HEK293T (cell line): ENCODE data around the gene COQ8A.

Experiments used
- CTCF ChIA-PET: fragments of 350-600 bp; formaldehyde crosslinking; extraction: SDS; loops from one replicate; lab custom pipeline; 2021; ENCODE audit warnings: antibody characterized with exemption, inconsistent platforms; lab: Yijun Ruan, JAX
- POLR2A ChIA-PET: fragments of 350-600 bp; formaldehyde crosslinking; extraction: SDS; loops from one replicate; lab custom pipeline; 2020; ENCODE audit warnings: antibody characterized with exemption, inconsistent platforms; lab: Yijun Ruan, JAX
- DNase-seq: peaks from one replicate; pipeline ENCODE4 v3.0.0; 2012; ENCODE audit warnings: mixed read lengths; ENCODE audit errors: extremely low spot score
- ARNT ChIP-seq: fragments of 450-650 bp; IDR thresholded peaks from 2 replicates; pipeline ENCODE4 v1.6.1; 2017; ENCODE audit warnings: mild to moderate bottlenecking
- BHLHE40 ChIP-seq: fragments of 450-650 bp; IDR thresholded peaks from 2 replicates; pipeline ENCODE4 v1.6.1; 2016; ENCODE audit warnings: mild to moderate bottlenecking, moderate library complexity, borderline replicate concordance
- CTBP1 ChIP-seq: fragments of 450-650 bp; IDR thresholded peaks from 2 replicates; pipeline ENCODE4 v1.6.1; 2016; ENCODE audit warnings: borderline replicate concordance
- ELF4 ChIP-seq: fragments of 450-650 bp; IDR thresholded peaks from 2 replicates; pipeline ENCODE4 v1.6.1; 2017; ENCODE audit warnings: antibody characterized with exemption
- FOXA1 ChIP-seq: fragments of 450-650 bp; IDR thresholded peaks from 2 replicates; pipeline ENCODE4 v1.6.1; 2016; ENCODE audit warnings: mild to moderate bottlenecking
- FOXK2 ChIP-seq: fragments of 450-650 bp; IDR thresholded peaks from 2 replicates; pipeline ENCODE4 v1.6.1; 2016; ENCODE audit warnings: mild to moderate bottlenecking
- FOXM1 ChIP-seq: fragments of 450-650 bp; IDR thresholded peaks from 2 replicates; pipeline ENCODE4 v1.6.1; 2017; ENCODE audit warnings: mild to moderate bottlenecking, borderline replicate concordance
- HDGF ChIP-seq: fragments of 450-650 bp; IDR thresholded peaks from 2 replicates; pipeline ENCODE4 v1.6.1; 2017; ENCODE audit warnings: antibody characterized with exemption, borderline replicate concordance
- L3MBTL2 ChIP-seq: fragments of 450-650 bp; conservative IDR thresholded peaks from 2 replicates; pipeline ENCODE4 v1.6.1; 2016; ENCODE audit warnings: mild to moderate bottlenecking
- LEF1 ChIP-seq: fragments of 450-650 bp; IDR thresholded peaks from 2 replicates; pipeline ENCODE4 v1.6.1; 2017; ENCODE audit warnings: mild to moderate bottlenecking, borderline replicate concordance
- NFRKB ChIP-seq: fragments of 450-650 bp; IDR thresholded peaks from 2 replicates; pipeline ENCODE4 v1.6.1; 2016; ENCODE audit warnings: mild to moderate bottlenecking, moderate library complexity
- PKNOX1 ChIP-seq: fragments of 450-650 bp; IDR thresholded peaks from 2 replicates; pipeline ENCODE4 v1.6.1; 2016
- SP1 ChIP-seq: fragments of 450-650 bp; IDR thresholded peaks from 2 replicates; pipeline ENCODE4 v1.6.1; 2017
- SUZ12 ChIP-seq: fragments of 450-650 bp; IDR thresholded peaks from 2 replicates; pipeline ENCODE4 v1.6.1; 2016; ENCODE audit warnings: mild to moderate bottlenecking
- TARDBP ChIP-seq: fragments of 450-650 bp; IDR thresholded peaks from 2 replicates; pipeline ENCODE4 v1.6.1; 2016
- ZNF384 ChIP-seq: fragments of 450-650 bp; IDR thresholded peaks from 2 replicates; pipeline ENCODE4 v1.6.1; 2016

Gene COQ8A

DNA sequence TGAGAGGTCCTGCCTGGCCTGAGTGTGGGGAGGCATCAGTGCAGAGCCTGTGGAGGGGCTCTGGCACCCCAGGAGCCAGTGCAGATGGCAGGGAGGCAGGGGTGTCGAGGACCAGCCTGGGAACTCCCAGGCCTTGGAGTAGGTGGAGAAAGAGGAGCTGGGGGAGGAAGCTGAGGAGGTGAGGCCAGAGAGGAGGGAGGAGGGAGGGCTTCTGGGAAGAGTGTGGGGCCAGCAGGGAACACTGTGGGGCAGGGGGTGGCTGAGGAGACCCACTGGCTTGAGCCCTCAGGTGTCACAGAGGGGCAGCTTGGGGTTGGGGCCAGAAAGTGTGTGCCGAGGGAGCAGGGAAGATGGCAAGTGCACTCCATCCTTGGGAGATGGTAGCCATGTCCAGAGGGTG, 3.8 kb downstream of the COQ8A start:
- ChIA-PET CTCF (no interaction called here), POLR2A (no interaction called here)
- DNase-seq, result no peak
- no peak for TF ChIP-seq BHLHE40
- TF ChIP-seq LEF1, result no peak
- TF ChIP-seq FOXM1, result no peak
- TF ChIP-seq SP1, result no peak
- TF ChIP-seq CTBP1, result no peak
- TF ChIP-seq NFRKB, result no peak
- no peak for TF ChIP-seq SUZ12
- no peak for TF ChIP-seq TARDBP
- no peak for TF ChIP-seq ELF4
- TF ChIP-seq PKNOX1, result no peak
- TF ChIP-seq FOXK2, result no peak
- no peak for TF ChIP-seq FOXA1
- no peak for TF ChIP-seq ZNF384
- no peak for TF ChIP-seq ARNT
- TF ChIP-seq L3MBTL2, result no peak

- DNase-seq, result no peak
- TF ChIP-seq NFRKB, result no peak
- TF ChIP-seq ELF4, result no peak
- TF ChIP-seq FOXM1, result no peak
- TF ChIP-seq FOXA1, result no peak
- TF ChIP-seq TARDBP, result no peak
- no peak for TF ChIP-seq PKNOX1
- TF ChIP-seq ARNT, result no peak
- TF ChIP-seq HDGF, result no peak; the same call in 1 of the 2 replicates
- no peak for TF ChIP-seq CTBP1
- TF ChIP-seq L3MBTL2, result no peak
- no peak for TF ChIP-seq SP1
- no peak for TF ChIP-seq BHLHE40
- no peak for TF ChIP-seq FOXK2
- no peak for TF ChIP-seq SUZ12
- ChIA-PET CTCF (interaction anchor here (0.7 kb wide), 1 partner anchor 29 kb away, joined by 4 read pairs; no protein-coding TSS in a partner anchor), POLR2A (no interaction called here)
These were observed 5.2 kb downstream of the COQ8A start for GRCh38 chr1:226945106-226945857.

- POLR2A ChIA-PET, result no interaction called here
- CTCF ChIA-PET, result interaction anchor here (0.5 to 0.7 kb wide), 2 partner anchors 28 to 320 kb away, joined by 4 read pairs; no protein-coding TSS in a partner anchor
- TF ChIP-seq PKNOX1 (no peak), TARDBP (no peak), CTBP1 (no peak), SP1 (no peak), LEF1 (no peak), ZNF384 (no peak), FOXM1 (no peak)
- DNase-seq, result no peak
These were observed 5.8 kb downstream of the COQ8A start for GRCh38 chr1:226945858-226946245.

DNA sequence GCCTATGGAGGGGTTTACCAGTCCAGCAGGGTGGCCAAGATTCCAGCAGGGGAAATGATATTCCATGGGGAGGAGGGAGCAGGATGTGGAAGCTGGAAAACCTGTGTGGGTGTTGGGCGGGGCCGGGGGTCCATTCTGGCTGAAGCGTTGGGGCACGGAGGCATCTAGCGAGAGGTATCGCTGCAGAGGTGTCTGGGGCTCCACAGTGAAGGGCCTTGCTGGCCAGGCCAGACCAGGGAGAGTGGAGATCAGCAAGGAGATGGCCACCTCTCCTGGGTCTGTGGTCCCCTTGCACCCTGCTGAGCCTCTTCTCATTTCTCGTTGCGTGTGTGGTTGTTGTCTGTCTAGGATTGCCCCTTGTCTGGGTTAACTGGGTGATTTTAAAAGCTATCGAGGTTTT, 6.2 kb downstream of the COQ8A start:
- DNase-seq, result no peak
- no peak for TF ChIP-seq ZNF384
- TF ChIP-seq SUZ12, result no peak
- no peak for TF ChIP-seq SP1
- TF ChIP-seq ARNT, result no peak
- TF ChIP-seq FOXK2, result no peak
- no peak for TF ChIP-seq PKNOX1
- no peak for TF ChIP-seq FOXM1
- TF ChIP-seq HDGF, result no peak
- ChIA-PET CTCF (interaction anchor here (0.5 kb wide), 1 partner anchor 320 kb away, joined by 4 read pairs; no protein-coding TSS in a partner anchor), POLR2A (no interaction called here)

GRCh38 chr1:226946841-226947240, 6.7 kb downstream of the COQ8A start:
- CTCF ChIA-PET, result no interaction called here
- POLR2A ChIA-PET, result no interaction called here
- TF ChIP-seq L3MBTL2 (no peak), SUZ12 (no peak), SP1 (no peak), LEF1 (no peak), FOXA1 (no peak), TARDBP (no peak)
- no peak for DNase-seq

DNA sequence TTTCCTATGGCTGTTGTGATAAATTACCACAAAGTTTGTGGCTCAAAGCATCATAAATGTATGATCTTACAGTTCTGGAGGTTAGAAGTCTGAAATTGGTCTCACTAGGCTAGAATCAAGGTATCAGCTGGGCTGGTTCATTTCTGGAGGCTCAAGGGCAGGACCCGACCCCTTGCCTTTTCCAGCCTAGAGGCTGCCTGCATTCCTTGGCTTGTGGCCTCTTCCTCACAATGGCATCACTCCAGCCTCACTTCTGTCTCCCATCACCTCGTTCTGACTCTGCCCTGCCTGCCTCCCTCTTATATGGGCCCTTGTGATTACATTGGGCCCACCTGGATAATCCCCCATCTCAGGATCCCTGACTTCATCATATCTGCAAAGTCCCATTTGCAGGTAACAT, 8.0 kb downstream of the COQ8A start:
- POLR2A ChIA-PET, result interaction anchor here (1.3 kb wide), 1 partner anchor 9 kb away, joined by 3 read pairs; no protein-coding TSS in a partner anchor
- TF ChIP-seq SUZ12, result no peak
- DNase-seq, result no peak
- CTCF ChIA-PET, result no interaction called here
